HG03457 (cell line): ENCODE measurements around the gene SLC15A4.

Source experiments
- ATAC-seq: cut with Tn5 transposase; IDR thresholded peaks from one replicate; pipeline ENCODE4 v1.9.1; 2021; ENCODE audit warnings: moderate number of reproducible peaks; ENCODE audit not compliant: unreplicated experiment

The SLC15A4 gene

GRCh38 chr12:128763395-128763794 is 60.4 kb downstream of the SLC15A4 start:
- ATAC-seq: no peak

GRCh38 chr12:128761379-128761790 is 62.4 kb downstream of the SLC15A4 start:
- ATAC-seq: no peak

- no peak for ATAC-seq
These were observed 68.2 kb downstream of the SLC15A4 start for GRCh38 chr12:128755566-128755965.

GRCh38 chr12:128754275-128754674 is 69.5 kb downstream of the SLC15A4 start:
- ATAC-seq: no peak

- no peak for ATAC-seq
These were observed 70.3 kb downstream of the SLC15A4 start for GRCh38 chr12:128753438-128753837.

- no peak for ATAC-seq
These were observed 71.4 kb downstream of the SLC15A4 start for GRCh38 chr12:128752386-128752785.

GRCh38 chr12:128747441-128747840 is 76.3 kb downstream of the SLC15A4 start:
- ATAC-seq: no peak

GRCh38 chr12:128745772-128746689 is 77.7 kb downstream of the SLC15A4 start:
- ATAC-seq: no peak

GRCh38 chr12:128743916-128744315 is 79.8 kb downstream of the SLC15A4 start:
- no peak for ATAC-seq
